Measurements from ENCODE around the gene ROBO4. TPM values are rescaled to one million over a fixed set of nuclear protein-coding genes. Genes with fewer than 3 reads are reported as not detected.
A peak's percentile ranks its signal among the peaks of the same experiment; 100 is the strongest.

Gene ROBO4
- total RNA-seq, 4 donors from 2014 or later = 4.5 to 11.9 (median 8.6) TPM

DNA sequence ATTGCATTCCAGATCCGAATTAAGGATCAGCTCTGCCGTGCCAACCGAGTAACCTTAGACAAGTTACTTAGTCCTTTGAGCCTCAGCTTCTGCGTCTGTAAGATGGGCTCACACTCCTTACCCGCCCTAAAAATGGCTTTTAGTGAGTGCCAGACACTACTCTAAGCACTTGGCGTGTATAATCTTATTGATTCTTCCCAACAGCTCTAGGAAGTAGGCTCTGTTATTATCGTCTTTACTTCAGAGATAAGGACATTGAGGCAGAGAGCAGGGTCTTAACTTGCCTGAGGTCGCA, 54.1 kb downstream of the ROBO4 start:
- peaks cover 29 to 100% (median 50%) of the 10 kb centered on the region in 4 donors for H3K27me3 ChIP-seq
- TF ChIP-seq CTCF (IDR thresholded peaks at IDR 0.05) = no peak
- TF ChIP-seq POLR2A (IDR thresholded peaks at IDR 0.05) = no peak
- no peak overlapping the region for H3K27ac ChIP-seq
- DNase-seq = no peak
- H3K4me3 ChIP-seq = peak overlapping the region in 1 of 4 donors; percentile 36
- intact Hi-C loops (cut with DNase I) = no loop called here
- WGBS, 2 donors = 5 to 37% methylated on average over 3 to 8 of the region's 8 CpGs
- no peaks in the 10 kb centered on the region for H3K36me3 ChIP-seq
- H3K9me3 ChIP-seq = no peaks in the 10 kb centered on the region
- peaks cover 15 to 31% (median 18%) of the 10 kb centered on the region in 3 donors for H3K4me1 ChIP-seq

GRCh38 chr11:124842305-124842704, 55.4 kb downstream of the ROBO4 start:
- Histone ChIP-seq H3K27ac (no peak overlapping the region), H3K4me3 (no peak overlapping the region), H3K27me3 (peaks cover 29 to 100% (median 53%) of the 10 kb centered on the region in 4 donors), H3K36me3 (no peaks in the 10 kb centered on the region), H3K9me3 (no peaks in the 10 kb centered on the region), H3K4me1 (peaks cover 15 to 32% (median 18%) of the 10 kb centered on the region in 3 donors)
- 37 to 38% methylated on average over 4 of the region's 4 CpGs for WGBS, 2 donors
- no peak for TF ChIP-seq POLR2A (IDR thresholded peaks at IDR 0.05)
- no peak for TF ChIP-seq CTCF (IDR thresholded peaks at IDR 0.05)
- intact Hi-C loops (cut with DNase I) = no loop called here
- DNase-seq = no peak

GRCh38 chr11:124841840-124842239, 55.8 kb downstream of the ROBO4 start:
- DNase-seq = no peak
- no peaks in the 10 kb centered on the region for H3K36me3 ChIP-seq
- no peak overlapping the region for H3K4me3 ChIP-seq
- intact Hi-C loops (cut with DNase I) = no loop called here
- peaks cover 29 to 98% (median 53%) of the 10 kb centered on the region in 4 donors for H3K27me3 ChIP-seq
- no peaks in the 10 kb centered on the region for H3K9me3 ChIP-seq
- WGBS, 2 donors = 57 to 59% methylated on average over 2 of the region's 2 CpGs
- H3K4me1 ChIP-seq = peaks cover 15 to 37% (median 18%) of the 10 kb centered on the region in 3 donors
- H3K27ac ChIP-seq = no peak overlapping the region
- TF ChIP-seq POLR2A (IDR thresholded peaks at IDR 0.05) (no peak), CTCF (IDR thresholded peaks at IDR 0.05) (no peak)

GRCh38 chr11:124841201-124841600, 56.5 kb downstream of the ROBO4 start:
- H3K27ac ChIP-seq = no peak overlapping the region
- peaks cover 29 to 91% (median 50%) of the 10 kb centered on the region in 4 donors for H3K27me3 ChIP-seq
- no peaks in the 10 kb centered on the region for H3K36me3 ChIP-seq
- DNase-seq = no peak
- 21 to 22% methylated on average over 3 of the region's 3 CpGs for WGBS, 2 donors
- intact Hi-C loops (cut with DNase I) = no loop called here
- no peak for TF ChIP-seq POLR2A (IDR thresholded peaks at IDR 0.05)
- no peak for TF ChIP-seq CTCF (IDR thresholded peaks at IDR 0.05)
- H3K9me3 ChIP-seq = no peaks in the 10 kb centered on the region
- peaks cover 15 to 43% (median 20%) of the 10 kb centered on the region in 3 donors for H3K4me1 ChIP-seq
- H3K4me3 ChIP-seq = no peak overlapping the region

DNA sequence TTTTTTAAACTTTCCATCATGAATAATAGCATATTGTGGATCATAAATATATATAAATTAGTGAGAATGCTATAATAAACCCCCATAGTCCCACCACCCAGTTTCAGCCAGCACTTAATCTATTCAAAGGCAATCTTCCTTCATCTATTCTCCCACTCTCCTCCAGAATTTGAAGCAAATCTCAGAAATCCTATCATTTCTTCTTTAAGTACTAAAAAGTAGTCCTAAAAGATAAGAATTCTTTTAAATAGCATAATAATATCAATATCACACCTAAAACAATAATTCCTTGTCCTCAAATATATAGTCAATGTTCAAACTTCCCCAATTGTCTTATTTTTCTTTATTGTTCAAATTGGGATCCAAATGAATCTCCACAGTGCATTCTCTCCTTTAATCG, 57.0 kb downstream of the ROBO4 start:
- no peak for DNase-seq
- Histone ChIP-seq H3K4me3 (no peak overlapping the region), H3K27ac (no peak overlapping the region), H3K4me1 (peaks cover 15 to 46% (median 22%) of the 10 kb centered on the region in 3 donors), H3K9me3 (no peaks in the 10 kb centered on the region), H3K36me3 (no peaks in the 10 kb centered on the region), H3K27me3 (peaks cover 29 to 86% (median 47%) of the 10 kb centered on the region in 4 donors)
- no peak for TF ChIP-seq CTCF (IDR thresholded peaks at IDR 0.05)
- TF ChIP-seq POLR2A (IDR thresholded peaks at IDR 0.05) = no peak
- intact Hi-C loops (cut with DNase I) = no loop called here
- 49 to 65% methylated on average over 1 of the region's 1 CpG for WGBS, 2 donors

Data from esophagus squamous epithelium (tissue), 5 donors.